ENCODE results near the gene SLC16A8. TPM values are rescaled to one million over a fixed set of nuclear protein-coding genes. Genes with fewer than 3 reads are reported as not detected.

Gene SLC16A8
- total and polyA plus RNA-seq, 2 experiments from 2014 or later = 0.52 to 0.66 TPM

DNA sequence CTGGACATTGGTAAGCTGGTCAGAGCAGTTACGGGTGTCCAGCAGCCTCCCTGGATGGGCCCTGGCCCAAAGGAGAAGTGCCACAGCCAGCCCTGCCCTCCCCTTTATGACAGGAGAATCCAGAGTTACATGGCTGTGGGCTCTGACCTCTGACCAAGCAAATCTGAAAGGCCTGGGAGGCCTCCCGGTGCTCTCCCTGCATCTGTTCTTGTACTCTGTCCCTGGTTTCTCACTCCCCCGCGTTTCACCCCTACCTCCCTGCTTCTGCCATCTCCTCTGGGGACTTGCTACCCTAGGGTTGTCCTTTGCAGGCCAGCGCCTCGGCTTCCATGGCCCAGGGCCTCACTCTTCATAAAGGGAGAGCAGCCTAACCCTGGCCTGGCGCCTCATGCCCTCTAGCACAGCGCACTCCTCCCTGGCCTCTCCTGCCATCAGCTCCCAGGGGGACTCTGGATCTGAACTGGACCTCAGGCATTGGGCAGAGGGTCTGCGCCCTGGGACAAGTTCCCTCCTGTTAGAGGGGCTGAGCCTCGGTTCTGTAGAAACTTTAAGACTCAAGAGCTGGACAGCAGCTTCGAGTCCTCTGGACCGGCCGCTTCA, 16.1 kb downstream of the SLC16A8 start:
- H3K27me3 ChIP-seq (ENCODE audit: insufficient read depth) = no peaks in the 10 kb centered on the region
- H3F3A ChIP-seq (replicated peaks; ENCODE audit: low read depth) = no peaks in the 10 kb centered on the region
- H3K4me2 ChIP-seq = no peak overlapping the region
- no peaks in the 10 kb centered on the region for H3K79me2 ChIP-seq (replicated peaks; ENCODE audit: insufficient read depth)
- DNase-seq (ENCODE audit: low spot score) (no peak), ATAC-seq (no peak)
- H3K9me2 ChIP-seq (ENCODE audit: insufficient read depth) = no peaks in the 10 kb centered on the region
- H3K27ac ChIP-seq (ENCODE audit: low read depth) = no peak overlapping the region
- no peak overlapping the region for H3K4me3 ChIP-seq
- Mint-ChIP-seq H3K27ac (no peak overlapping the region), H3K4me3 (no peak overlapping the region), H3K9me3 (no peaks in the 10 kb centered on the region), H3K36me3 (ENCODE audit: low read depth) (peaks cover 48% of the 10 kb centered on the region), H3K27me3 (ENCODE audit: insufficient read depth, low read depth, poor library complexity) (peaks cover 7% of the 10 kb centered on the region), H3K4me1 (no peaks in the 10 kb centered on the region)
- peaks cover 11% of the 10 kb centered on the region for H4K20me1 ChIP-seq (replicated peaks; ENCODE audit: insufficient read depth)
- H3K36me3 ChIP-seq (ENCODE audit: insufficient read depth) = no peaks in the 10 kb centered on the region; the same call in 1 of the 2 replicates
- no peak overlapping the region for H2AFZ ChIP-seq
- H3K4me1 ChIP-seq (ENCODE audit: insufficient read depth) = no peaks in the 10 kb centered on the region
- TF ChIP-seq, protein P1, sequence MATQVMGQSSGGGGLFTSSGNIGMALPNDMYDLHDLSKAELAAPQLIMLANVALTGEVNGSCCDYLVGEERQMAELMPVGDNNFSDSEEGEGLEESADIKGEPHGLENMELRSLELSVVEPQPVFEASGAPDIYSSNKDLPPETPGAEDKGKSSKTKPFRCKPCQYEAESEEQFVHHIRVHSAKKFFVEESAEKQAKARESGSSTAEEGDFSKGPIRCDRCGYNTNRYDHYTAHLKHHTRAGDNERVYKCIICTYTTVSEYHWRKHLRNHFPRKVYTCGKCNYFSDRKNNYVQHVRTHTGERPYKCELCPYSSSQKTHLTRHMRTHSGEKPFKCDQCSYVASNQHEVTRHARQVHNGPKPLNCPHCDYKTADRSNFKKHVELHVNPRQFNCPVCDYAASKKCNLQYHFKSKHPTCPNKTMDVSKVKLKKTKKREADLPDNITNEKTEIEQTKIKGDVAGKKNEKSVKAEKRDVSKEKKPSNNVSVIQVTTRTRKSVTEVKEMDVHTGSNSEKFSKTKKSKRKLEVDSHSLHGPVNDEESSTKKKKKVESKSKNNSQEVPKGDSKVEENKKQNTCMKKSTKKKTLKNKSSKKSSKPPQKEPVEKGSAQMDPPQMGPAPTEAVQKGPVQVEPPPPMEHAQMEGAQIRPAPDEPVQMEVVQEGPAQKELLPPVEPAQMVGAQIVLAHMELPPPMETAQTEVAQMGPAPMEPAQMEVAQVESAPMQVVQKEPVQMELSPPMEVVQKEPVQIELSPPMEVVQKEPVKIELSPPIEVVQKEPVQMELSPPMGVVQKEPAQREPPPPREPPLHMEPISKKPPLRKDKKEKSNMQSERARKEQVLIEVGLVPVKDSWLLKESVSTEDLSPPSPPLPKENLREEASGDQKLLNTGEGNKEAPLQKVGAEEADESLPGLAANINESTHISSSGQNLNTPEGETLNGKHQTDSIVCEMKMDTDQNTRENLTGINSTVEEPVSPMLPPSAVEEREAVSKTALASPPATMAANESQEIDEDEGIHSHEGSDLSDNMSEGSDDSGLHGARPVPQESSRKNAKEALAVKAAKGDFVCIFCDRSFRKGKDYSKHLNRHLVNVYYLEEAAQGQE (IDR thresholded peaks at IDR 0.05; ENCODE audit: unreplicated experiment) = no peak
- TF ChIP-seq, protein P2, sequence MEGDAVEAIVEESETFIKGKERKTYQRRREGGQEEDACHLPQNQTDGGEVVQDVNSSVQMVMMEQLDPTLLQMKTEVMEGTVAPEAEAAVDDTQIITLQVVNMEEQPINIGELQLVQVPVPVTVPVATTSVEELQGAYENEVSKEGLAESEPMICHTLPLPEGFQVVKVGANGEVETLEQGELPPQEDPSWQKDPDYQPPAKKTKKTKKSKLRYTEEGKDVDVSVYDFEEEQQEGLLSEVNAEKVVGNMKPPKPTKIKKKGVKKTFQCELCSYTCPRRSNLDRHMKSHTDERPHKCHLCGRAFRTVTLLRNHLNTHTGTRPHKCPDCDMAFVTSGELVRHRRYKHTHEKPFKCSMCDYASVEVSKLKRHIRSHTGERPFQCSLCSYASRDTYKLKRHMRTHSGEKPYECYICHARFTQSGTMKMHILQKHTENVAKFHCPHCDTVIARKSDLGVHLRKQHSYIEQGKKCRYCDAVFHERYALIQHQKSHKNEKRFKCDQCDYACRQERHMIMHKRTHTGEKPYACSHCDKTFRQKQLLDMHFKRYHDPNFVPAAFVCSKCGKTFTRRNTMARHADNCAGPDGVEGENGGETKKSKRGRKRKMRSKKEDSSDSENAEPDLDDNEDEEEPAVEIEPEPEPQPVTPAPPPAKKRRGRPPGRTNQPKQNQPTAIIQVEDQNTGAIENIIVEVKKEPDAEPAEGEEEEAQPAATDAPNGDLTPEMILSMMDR (conservative IDR thresholded peaks at IDR 0.05; ENCODE audit: low read depth in 2 of 2) = no peak
- no peak for TF ChIP-seq STAT1 (IDR thresholded peaks at IDR 0.05; ENCODE audit: unreplicated experiment)
- TF ChIP-seq, protein P3, sequence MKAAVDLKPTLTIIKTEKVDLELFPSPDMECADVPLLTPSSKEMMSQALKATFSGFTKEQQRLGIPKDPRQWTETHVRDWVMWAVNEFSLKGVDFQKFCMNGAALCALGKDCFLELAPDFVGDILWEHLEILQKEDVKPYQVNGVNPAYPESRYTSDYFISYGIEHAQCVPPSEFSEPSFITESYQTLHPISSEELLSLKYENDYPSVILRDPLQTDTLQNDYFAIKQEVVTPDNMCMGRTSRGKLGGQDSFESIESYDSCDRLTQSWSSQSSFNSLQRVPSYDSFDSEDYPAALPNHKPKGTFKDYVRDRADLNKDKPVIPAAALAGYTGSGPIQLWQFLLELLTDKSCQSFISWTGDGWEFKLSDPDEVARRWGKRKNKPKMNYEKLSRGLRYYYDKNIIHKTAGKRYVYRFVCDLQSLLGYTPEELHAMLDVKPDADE (IDR thresholded peaks at IDR 0.05) = no peak
- TF ChIP-seq EZH2phosphoT487 (IDR thresholded peaks at IDR 0.05; ENCODE audit: unreplicated experiment) = no peak
- TF ChIP-seq ZNF114 (CRISPR knock-in tag; IDR thresholded peaks at IDR 0.05) = no peak
- TF ChIP-seq, protein P4, sequence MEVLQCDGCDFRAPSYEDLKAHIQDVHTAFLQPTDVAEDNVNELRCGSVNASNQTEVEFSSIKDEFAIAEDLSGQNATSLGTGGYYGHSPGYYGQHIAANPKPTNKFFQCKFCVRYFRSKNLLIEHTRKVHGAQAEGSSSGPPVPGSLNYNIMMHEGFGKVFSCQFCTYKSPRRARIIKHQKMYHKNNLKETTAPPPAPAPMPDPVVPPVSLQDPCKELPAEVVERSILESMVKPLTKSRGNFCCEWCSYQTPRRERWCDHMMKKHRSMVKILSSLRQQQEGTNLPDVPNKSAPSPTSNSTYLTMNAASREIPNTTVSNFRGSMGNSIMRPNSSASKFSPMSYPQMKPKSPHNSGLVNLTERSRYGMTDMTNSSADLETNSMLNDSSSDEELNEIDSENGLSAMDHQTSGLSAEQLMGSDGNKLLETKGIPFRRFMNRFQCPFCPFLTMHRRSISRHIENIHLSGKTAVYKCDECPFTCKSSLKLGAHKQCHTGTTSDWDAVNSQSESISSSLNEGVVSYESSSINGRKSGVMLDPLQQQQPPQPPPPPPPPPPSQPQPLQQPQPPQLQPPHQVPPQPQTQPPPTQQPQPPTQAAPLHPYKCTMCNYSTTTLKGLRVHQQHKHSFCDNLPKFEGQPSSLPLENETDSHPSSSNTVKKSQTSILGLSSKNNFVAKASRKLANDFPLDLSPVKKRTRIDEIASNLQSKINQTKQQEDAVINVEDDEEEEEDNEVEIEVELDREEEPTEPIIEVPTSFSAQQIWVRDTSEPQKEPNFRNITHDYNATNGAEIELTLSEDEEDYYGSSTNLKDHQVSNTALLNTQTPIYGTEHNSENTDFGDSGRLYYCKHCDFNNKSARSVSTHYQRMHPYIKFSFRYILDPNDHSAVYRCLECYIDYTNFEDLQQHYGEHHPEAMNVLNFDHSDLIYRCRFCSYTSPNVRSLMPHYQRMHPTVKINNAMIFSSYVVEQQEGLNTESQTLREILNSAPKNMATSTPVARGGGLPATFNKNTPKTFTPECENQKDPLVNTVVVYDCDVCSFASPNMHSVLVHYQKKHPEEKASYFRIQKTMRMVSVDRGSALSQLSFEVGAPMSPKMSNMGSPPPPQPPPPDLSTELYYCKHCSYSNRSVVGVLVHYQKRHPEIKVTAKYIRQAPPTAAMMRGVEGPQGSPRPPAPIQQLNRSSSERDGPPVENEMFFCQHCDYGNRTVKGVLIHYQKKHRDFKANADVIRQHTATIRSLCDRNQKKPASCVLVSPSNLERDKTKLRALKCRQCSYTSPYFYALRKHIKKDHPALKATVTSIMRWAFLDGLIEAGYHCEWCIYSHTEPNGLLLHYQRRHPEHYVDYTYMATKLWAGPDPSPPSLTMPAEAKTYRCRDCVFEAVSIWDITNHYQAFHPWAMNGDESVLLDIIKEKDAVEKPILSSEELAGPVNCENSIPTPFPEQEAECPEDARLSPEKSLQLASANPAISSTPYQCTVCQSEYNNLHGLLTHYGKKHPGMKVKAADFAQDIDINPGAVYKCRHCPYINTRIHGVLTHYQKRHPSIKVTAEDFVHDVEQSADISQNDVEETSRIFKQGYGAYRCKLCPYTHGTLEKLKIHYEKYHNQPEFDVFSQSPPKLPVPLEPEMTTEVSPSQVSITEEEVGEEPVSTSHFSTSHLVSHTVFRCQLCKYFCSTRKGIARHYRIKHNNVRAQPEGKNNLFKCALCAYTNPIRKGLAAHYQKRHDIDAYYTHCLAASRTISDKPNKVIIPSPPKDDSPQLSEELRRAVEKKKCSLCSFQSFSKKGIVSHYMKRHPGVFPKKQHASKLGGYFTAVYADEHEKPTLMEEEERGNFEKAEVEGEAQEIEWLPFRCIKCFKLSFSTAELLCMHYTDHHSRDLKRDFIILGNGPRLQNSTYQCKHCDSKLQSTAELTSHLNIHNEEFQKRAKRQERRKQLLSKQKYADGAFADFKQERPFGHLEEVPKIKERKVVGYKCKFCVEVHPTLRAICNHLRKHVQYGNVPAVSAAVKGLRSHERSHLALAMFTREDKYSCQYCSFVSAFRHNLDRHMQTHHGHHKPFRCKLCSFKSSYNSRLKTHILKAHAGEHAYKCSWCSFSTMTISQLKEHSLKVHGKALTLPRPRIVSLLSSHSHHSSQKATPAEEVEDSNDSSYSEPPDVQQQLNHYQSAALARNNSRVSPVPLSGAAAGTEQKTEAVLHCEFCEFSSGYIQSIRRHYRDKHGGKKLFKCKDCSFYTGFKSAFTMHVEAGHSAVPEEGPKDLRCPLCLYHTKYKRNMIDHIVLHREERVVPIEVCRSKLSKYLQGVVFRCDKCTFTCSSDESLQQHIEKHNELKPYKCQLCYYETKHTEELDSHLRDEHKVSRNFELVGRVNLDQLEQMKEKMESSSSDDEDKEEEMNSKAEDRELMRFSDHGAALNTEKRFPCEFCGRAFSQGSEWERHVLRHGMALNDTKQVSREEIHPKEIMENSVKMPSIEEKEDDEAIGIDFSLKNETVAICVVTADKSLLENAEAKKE (CRISPR knock-in tag; IDR thresholded peaks at IDR 0.05) = no peak
- no peak for TF ChIP-seq JUNB (IDR thresholded peaks at IDR 0.05; ENCODE audit: unreplicated experiment)
- no peak for TF ChIP-seq POLR2AphosphoS5 (IDR thresholded peaks at IDR 0.05; ENCODE audit: low read depth)
- no peak for TF ChIP-seq ZNF331 (CRISPR knock-in tag; IDR thresholded peaks at IDR 0.05; ENCODE audit: low read depth)
- no peak for TF ChIP-seq NANOG (IDR thresholded peaks at IDR 0.05; ENCODE audit: borderline replicate concordance)
- no peak for TF ChIP-seq EZH2 (IDR thresholded peaks at IDR 0.05; ENCODE audit: low read depth, unreplicated experiment)
- no peak for TF ChIP-seq CREB1 (CRISPR knock-in tag; IDR thresholded peaks at IDR 0.05; ENCODE audit: low read depth)
